ENCODE measurements around the gene CNTNAP2. TPM values are rescaled to one million over a fixed set of nuclear protein-coding genes. Genes with fewer than 3 reads are reported as not detected.

CNTNAP2 gene
- total RNA-seq, 1 donor from 2014 or later = 0.27 TPM

- H3K4me1 Mint-ChIP-seq (ENCODE audit: low read depth) = peaks cover 4% of the 10 kb centered on the region
- no peak for TF ChIP-seq CTCF (IDR thresholded peaks at IDR 0.05)
- no peak for DNase-seq (ENCODE audit: low spot score)
- H3K36me3 Mint-ChIP-seq (ENCODE audit: low read depth) = no peaks in the 10 kb centered on the region
- H3K9me3 Mint-ChIP-seq (ENCODE audit: low read depth) = no peaks in the 10 kb centered on the region
- no peaks in the 10 kb centered on the region for H3K27me3 Mint-ChIP-seq (ENCODE audit: low read depth)
- H3K27ac Mint-ChIP-seq (ENCODE audit: unreplicated experiment) = no peak overlapping the region
- no peak overlapping the region for H3K4me3 Mint-ChIP-seq (ENCODE audit: unreplicated experiment)
Measured at GRCh38 chr7:147771344-147771743, 1654.7 kb downstream of the CNTNAP2 start.

GRCh38 chr7:147774461-147774860 is 1657.9 kb downstream of the CNTNAP2 start:
- Mint-ChIP-seq H3K4me1 (ENCODE audit: low read depth) (peaks cover 4% of the 10 kb centered on the region), H3K9me3 (ENCODE audit: low read depth) (no peaks in the 10 kb centered on the region), H3K27ac (ENCODE audit: unreplicated experiment) (no peak overlapping the region), H3K36me3 (ENCODE audit: low read depth) (no peaks in the 10 kb centered on the region), H3K4me3 (ENCODE audit: unreplicated experiment) (no peak overlapping the region), H3K27me3 (ENCODE audit: low read depth) (no peaks in the 10 kb centered on the region)
- no peak for DNase-seq (ENCODE audit: low spot score)
- no peak for TF ChIP-seq CTCF (IDR thresholded peaks at IDR 0.05)

GRCh38 chr7:147775516-147776284 is 1659.1 kb downstream of the CNTNAP2 start:
- Mint-ChIP-seq H3K4me3 (ENCODE audit: unreplicated experiment) (no peak overlapping the region), H3K27me3 (ENCODE audit: low read depth) (no peaks in the 10 kb centered on the region), H3K4me1 (ENCODE audit: low read depth) (peaks cover 4% of the 10 kb centered on the region), H3K36me3 (ENCODE audit: low read depth) (no peaks in the 10 kb centered on the region), H3K9me3 (ENCODE audit: low read depth) (no peaks in the 10 kb centered on the region), H3K27ac (ENCODE audit: unreplicated experiment) (no peak overlapping the region)
- no peak for TF ChIP-seq CTCF (IDR thresholded peaks at IDR 0.05)
- DNase-seq (ENCODE audit: low spot score) = no peak

- Mint-ChIP-seq H3K27ac (ENCODE audit: unreplicated experiment) (no peak overlapping the region), H3K36me3 (ENCODE audit: low read depth) (no peaks in the 10 kb centered on the region), H3K27me3 (ENCODE audit: low read depth) (no peaks in the 10 kb centered on the region), H3K9me3 (ENCODE audit: low read depth) (no peaks in the 10 kb centered on the region), H3K4me3 (ENCODE audit: unreplicated experiment) (no peak overlapping the region), H3K4me1 (ENCODE audit: low read depth) (peaks cover 4% of the 10 kb centered on the region)
- no peak for TF ChIP-seq CTCF (IDR thresholded peaks at IDR 0.05)
- no peak for DNase-seq (ENCODE audit: low spot score)
Measured at GRCh38 chr7:147777309-147777708, 1660.7 kb downstream of the CNTNAP2 start.

- Mint-ChIP-seq H3K4me1 (ENCODE audit: low read depth) (peaks cover 4% of the 10 kb centered on the region), H3K9me3 (ENCODE audit: low read depth) (no peaks in the 10 kb centered on the region), H3K27ac (ENCODE audit: unreplicated experiment) (no peak overlapping the region), H3K36me3 (ENCODE audit: low read depth) (no peaks in the 10 kb centered on the region), H3K27me3 (ENCODE audit: low read depth) (no peaks in the 10 kb centered on the region), H3K4me3 (ENCODE audit: unreplicated experiment) (no peak overlapping the region)
- no peak for DNase-seq (ENCODE audit: low spot score)
- TF ChIP-seq CTCF (IDR thresholded peaks at IDR 0.05) = no peak
Measured at GRCh38 chr7:147779949-147780348, 1663.3 kb downstream of the CNTNAP2 start.
